Lung (tissue), 12 donors: Measurements from ENCODE around the gene ABCC11. TPM values are rescaled to one million over a fixed set of nuclear protein-coding genes. Genes with fewer than 3 reads are reported as not detected.

Experiments used
- ATAC-seq: fragments of 200-7000 bp; cut with Tn5 transposase; one replicate; pipeline ENCODE4 v1.9.1; 2020; ENCODE audit warnings: moderate number of reproducible peaks; ENCODE audit not compliant: insufficient read depth, low FRiP score
- DNase-seq, 3 donors: peaks; one replicate each; pipeline ENCODE4 v3.0.0-alpha.2; 2013 to 2017
- H3K27ac ChIP-seq, 2 donors: one replicate each; pipeline ENCODE4 v1.5.1; 2013; ENCODE audit warnings: mild to moderate bottlenecking in 2 of 2, moderate library complexity in 2 of 2, control low read depth in 1 of 2, inconsistent platforms in 1 of 2, low read depth in 1 of 2, low read length in 1 of 2
- H3K27me3 ChIP-seq, 3 donors: one replicate each; pipeline ENCODE4 v1.5.1; 2013; ENCODE audit warnings: low read length in 2 of 3; ENCODE audit not compliant: control insufficient read depth in 3 of 3, insufficient read depth in 3 of 3
- H3K36me3 ChIP-seq, 4 donors: one replicate each; pipeline ENCODE4 v1.5.1; 2013; ENCODE audit warnings: low read length in 4 of 4, mild to moderate bottlenecking in 1 of 4, moderate library complexity in 1 of 4; ENCODE audit not compliant: control insufficient read depth in 4 of 4, insufficient read depth in 4 of 4
- H3K4me1 ChIP-seq, 5 donors: one replicate each; pipeline ENCODE4 v1.5.1; 2013; ENCODE audit warnings: low read length in 5 of 5, mild to moderate bottlenecking in 2 of 5, moderate library complexity in 1 of 5; ENCODE audit not compliant: control insufficient read depth in 5 of 5, insufficient read depth in 5 of 5
- H3K4me3 ChIP-seq: one replicate; pipeline ENCODE4 v1.5.1; 2013; ENCODE audit warnings: mild to moderate bottlenecking, control low read depth, moderate library complexity
- H3K9ac ChIP-seq, 2 donors: one replicate each; pipeline ENCODE4 v1.5.1; 2013; ENCODE audit warnings: low read length in 2 of 2, control low read depth in 1 of 2; ENCODE audit not compliant: insufficient read depth in 1 of 2
- H3K9me3 ChIP-seq, 4 donors: one replicate each; pipeline ENCODE4 v1.5.1; 2013; ENCODE audit warnings: low read length in 3 of 4, mild to moderate bottlenecking in 1 of 4, moderate library complexity in 1 of 4; ENCODE audit not compliant: control insufficient read depth in 4 of 4, insufficient read depth in 3 of 4
- WGBS, 2 donors: extraction: QIAGEN DNeasy Blood & Tissue Kit; methylation state at CpG; one replicate each; pipeline ENCODE4 v1.1.7; 2013; 5-methylcytosine and 5-hydroxymethylcytosine counted together
- polyA plus RNA-seq, 2 donors: library from polyadenylated mRNA; stranded (reverse); fragments of 200-250 nt; gene quantifications; one replicate each; pipeline ENCODE4 v1.2.1, GENCODE V29; 2013
- total RNA-seq, 2 donors: library from RNA; depleted of rRNA in 1 of 2; stranded (reverse); fragments of >200 nt in 1 of 2; gene quantifications; one replicate each; pipeline ENCODE4 v1.2.1, GENCODE V29; 2014 to 2021
- TF ChIP-seq, protein P1 (sequence below): IDR thresholded peaks from 2 replicates; pipeline ENCODE4 v1.5.1; 2012; ENCODE audit warnings: mild to moderate bottlenecking; ENCODE audit errors: control extremely low read depth, extremely low read depth
- donor health status: control.
- donor health status: control.
- donor health status: Bipolar disorder and iron deficiency.
- donor health status: healthy.
- donor health status: DM: yes; HTN: yes; CAD: no.

The ABCC11 gene
- total and polyA plus RNA-seq, 4 donors, result 0.08 to 1.3 (median 0.25) TPM

DNA sequence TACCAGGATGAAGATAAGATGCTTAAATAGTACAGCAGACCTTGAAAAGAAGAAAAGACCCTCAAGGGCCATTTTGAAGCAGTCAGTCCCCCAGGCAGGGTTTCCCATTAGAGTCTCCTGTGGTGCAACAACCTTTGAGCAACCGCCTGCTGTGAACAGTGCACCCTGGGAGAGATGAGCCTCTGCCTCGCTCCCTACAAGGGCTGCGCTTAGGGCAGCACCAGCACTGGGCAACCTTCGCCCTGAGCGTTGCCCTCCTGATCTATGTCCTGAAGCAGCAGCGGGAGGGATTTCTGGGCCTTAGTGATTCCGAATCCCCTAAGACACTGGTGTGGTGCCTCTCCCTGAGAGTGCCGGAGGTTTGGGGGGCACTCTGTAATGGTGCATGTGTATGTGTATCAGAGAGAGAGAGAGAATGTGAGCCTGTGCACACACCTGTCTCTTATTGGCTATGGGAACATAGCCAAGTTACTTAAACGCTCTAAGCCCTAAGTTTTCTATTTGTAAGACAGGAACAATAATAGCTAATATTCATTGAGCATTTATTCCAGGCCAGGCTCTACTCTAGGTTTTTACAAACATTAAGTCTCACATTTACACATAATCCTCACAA is 66.4 kb downstream of the ABCC11 start:
- WGBS, 2 donors, result 84 to 88% methylated on average over 9 of the region's 9 CpGs
- H3K4me1 ChIP-seq, result no peaks in the 10 kb centered on the region
- TF ChIP-seq, protein P1, sequence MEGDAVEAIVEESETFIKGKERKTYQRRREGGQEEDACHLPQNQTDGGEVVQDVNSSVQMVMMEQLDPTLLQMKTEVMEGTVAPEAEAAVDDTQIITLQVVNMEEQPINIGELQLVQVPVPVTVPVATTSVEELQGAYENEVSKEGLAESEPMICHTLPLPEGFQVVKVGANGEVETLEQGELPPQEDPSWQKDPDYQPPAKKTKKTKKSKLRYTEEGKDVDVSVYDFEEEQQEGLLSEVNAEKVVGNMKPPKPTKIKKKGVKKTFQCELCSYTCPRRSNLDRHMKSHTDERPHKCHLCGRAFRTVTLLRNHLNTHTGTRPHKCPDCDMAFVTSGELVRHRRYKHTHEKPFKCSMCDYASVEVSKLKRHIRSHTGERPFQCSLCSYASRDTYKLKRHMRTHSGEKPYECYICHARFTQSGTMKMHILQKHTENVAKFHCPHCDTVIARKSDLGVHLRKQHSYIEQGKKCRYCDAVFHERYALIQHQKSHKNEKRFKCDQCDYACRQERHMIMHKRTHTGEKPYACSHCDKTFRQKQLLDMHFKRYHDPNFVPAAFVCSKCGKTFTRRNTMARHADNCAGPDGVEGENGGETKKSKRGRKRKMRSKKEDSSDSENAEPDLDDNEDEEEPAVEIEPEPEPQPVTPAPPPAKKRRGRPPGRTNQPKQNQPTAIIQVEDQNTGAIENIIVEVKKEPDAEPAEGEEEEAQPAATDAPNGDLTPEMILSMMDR, result no peak
- peaks cover 0 to 2% (median 0%) of the 10 kb centered on the region in 3 donors for H3K27me3 ChIP-seq
- H3K36me3 ChIP-seq, result no peaks in the 10 kb centered on the region
- ATAC-seq (no peak), DNase-seq (no peak)
- H3K9ac ChIP-seq, result no peak overlapping the region
- H3K4me3 ChIP-seq, result no peak overlapping the region
- peaks cover 0 to 3% (median 0%) of the 10 kb centered on the region in 4 donors for H3K9me3 ChIP-seq
- H3K27ac ChIP-seq, result no peak overlapping the region

DNA sequence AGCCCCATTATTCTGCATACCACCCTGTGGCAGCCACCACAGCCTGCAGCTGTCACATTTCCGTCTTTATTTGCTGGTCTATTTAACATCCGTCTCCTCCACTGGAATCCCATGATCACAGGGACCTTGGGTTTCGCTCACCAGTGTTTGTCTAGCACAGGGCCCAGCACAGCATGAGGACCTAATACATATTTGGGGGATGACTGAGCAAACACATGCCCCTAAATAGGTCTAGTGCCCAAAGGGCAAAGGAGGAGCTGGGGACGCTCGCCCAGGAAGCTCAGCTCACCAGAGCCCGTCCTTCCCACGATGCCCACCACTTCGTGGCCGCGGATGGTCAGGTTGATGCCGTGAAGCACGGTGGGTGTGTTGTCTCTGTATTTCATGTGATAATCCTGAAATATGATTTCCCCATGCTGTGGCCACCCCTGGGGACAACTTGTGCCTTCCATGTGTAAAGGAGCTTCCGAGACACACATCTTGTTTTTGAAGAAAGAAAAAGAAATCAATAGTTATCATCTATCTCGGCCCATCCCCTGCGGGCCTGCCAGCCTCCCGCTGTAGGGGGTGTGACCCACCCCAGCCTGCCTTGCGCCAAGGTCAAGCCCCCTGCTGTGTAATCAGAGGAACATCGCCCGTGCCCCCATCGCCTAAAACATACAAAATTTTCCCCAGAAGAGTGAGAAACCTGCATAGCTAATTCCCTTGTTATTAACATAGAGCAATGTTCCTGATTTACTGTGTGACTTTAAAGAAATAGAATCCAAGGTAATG is 70.5 kb downstream of the ABCC11 start:
- Histone ChIP-seq H3K36me3 (no peaks in the 10 kb centered on the region), H3K27me3 (no peaks in the 10 kb centered on the region), H3K27ac (no peak overlapping the region), H3K4me3 (no peak overlapping the region), H3K9ac (no peak overlapping the region), H3K9me3 (peaks cover 0 to 3% (median 0%) of the 10 kb centered on the region in 4 donors), H3K4me1 (no peaks in the 10 kb centered on the region)
- DNase-seq (no peak), ATAC-seq (no peak)
- WGBS, 2 donors, result 90 to 94% methylated on average over 20 of the region's 20 CpGs
- TF ChIP-seq, protein P1, result no peak

DNA sequence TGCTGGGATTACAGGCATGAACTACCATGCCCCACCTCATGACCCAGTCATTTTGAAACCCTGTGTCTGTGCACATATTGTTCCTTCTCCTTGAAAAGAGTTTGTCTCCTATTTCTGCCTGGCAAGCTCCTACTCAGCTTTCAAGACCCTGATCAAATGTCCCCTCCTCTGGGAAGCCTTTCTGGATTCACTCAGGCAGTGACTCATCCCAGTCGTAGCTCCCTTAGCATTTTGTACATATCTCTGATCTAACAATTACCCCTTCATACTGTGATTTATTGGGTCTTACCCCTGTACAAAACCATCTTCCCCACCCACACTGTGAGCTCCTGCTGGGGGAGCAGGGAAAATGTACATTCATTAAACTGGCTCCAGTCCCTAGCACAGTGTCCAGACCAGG is 73.5 kb downstream of the ABCC11 start:
- no peak overlapping the region for H3K4me3 ChIP-seq
- no peaks in the 10 kb centered on the region for H3K4me1 ChIP-seq
- WGBS, 2 donors, result 86 to 93% methylated on average over 1 of the region's 1 CpG
- no peak overlapping the region for H3K27ac ChIP-seq
- ATAC-seq, result no peak
- H3K9me3 ChIP-seq, result no peaks in the 10 kb centered on the region
- TF ChIP-seq, protein P1, result no peak
- no peaks in the 10 kb centered on the region for H3K27me3 ChIP-seq
- no peak for DNase-seq
- no peaks in the 10 kb centered on the region for H3K36me3 ChIP-seq
- no peak overlapping the region for H3K9ac ChIP-seq
